Fibroblast of gingiva (primary cell): ENCODE results near the gene HSBP1.

Experiments
- DNase-seq: peaks from one replicate; pipeline ENCODE4 v3.0.0-alpha.2; 2011; ENCODE audit warnings: low read depth

HSBP1 gene

GRCh38 chr16:83839561-83839960, 31.8 kb downstream of the HSBP1 start:
- no peak for DNase-seq

DNA sequence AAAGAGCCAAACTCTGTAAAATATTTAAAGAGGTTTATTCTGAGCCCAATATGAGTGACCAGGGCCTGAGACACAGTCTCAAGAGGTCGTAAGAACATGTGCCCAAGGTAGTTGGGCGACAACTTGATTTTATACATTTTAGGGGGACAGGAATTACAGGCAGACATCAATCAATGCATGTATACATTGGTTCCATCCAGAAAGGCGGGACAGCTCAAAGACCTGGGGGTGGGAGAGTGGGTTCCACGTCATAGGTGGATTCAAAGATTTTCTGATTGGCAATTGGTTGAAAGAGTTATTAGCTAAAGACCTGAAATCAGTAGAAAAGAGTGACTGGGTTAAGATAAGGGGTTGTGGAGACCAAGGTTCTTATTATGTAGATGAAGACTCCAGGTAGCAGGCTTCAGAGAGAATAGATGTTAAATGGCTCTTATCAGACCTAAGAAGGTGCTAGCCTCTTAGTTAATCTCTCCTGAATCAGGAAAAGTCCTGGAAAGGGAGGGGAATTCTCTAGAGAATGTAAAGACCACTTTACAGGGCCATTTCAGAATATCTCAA, 32.4 kb downstream of the HSBP1 start:
- no peak for DNase-seq

GRCh38 chr16:83842291-83842690, 34.5 kb downstream of the HSBP1 start:
- DNase-seq = no peak

DNA sequence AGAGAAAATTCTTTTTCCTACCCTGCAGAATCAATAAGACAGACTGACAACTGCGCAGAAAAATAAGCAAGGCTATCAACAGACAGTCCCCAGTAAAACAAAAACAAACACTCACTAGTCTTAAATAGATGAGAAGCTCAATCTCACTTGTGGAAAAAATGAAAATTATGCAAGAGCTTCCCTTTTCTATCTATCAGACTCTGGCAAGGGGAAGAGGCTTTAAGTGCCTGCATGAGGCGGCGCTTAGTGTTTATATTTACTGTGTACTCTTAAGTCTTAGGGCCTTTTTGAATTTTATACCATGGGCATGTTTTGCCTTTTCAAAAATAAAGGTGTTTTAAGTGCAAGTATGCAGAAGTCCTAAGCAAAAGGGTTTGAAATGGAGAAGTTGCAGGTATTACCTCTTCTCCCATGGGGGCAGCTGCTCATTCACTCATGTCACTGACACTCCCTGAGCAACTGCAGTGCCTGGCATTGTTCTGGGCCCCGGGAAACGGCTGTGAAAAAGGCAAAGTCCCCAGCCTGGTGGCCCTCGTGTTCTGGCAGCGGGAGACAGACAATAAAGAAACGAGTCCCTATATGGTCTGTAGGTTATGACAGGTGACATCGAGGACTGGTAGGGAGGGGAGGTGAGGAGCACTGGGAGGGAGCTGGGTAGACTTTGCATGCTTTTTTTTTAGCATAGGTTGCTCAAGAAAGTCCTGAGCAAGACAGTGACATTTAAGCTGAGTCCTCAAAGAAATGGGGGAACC, 35.2 kb downstream of the HSBP1 start:
- no peak for DNase-seq

GRCh38 chr16:83843657-83844056, 35.9 kb downstream of the HSBP1 start:
- no peak for DNase-seq

- DNase-seq = no peak
These were observed 37.5 kb downstream of the HSBP1 start for GRCh38 chr16:83845263-83845662.

DNA sequence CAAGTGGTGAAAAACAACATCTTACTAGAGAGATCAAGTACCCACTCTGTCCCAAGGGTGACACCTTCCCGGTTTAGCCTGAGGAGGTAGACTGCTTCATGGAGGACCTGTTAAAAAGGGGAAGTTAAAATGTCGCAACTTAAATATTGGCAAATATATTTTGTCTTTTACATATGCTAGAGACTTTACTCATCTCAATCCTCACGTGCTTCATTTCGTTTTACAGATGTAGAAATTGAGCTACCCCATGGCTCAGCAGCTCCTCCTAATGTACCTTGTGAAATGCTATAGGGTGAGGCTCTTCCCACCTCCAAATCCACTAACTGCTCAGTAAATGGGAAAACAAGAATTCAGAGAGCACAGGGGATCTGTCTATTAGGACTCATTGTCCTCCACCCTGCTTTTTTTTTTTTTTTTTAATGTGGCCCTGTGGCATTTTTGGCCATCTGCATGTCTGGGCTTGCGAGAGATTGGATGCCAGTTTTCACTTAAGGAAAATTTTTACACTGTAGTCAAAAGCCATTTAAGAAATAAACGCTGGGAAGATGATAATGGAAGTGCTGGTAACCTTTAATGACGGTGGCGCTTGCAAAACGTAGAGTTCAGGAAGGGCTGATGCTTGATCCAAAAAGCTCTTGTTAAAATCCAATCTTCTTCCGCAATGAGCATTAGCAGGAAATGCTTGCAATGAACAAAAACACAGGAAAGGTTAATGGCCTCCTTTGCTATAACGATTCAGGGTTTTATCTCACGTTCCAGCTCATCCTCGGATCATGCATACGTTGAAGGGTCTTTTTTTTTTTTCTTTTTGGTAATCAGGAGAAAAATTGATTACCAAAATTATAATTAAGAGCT, 39.8 kb downstream of the HSBP1 start:
- no peak for DNase-seq

DNA sequence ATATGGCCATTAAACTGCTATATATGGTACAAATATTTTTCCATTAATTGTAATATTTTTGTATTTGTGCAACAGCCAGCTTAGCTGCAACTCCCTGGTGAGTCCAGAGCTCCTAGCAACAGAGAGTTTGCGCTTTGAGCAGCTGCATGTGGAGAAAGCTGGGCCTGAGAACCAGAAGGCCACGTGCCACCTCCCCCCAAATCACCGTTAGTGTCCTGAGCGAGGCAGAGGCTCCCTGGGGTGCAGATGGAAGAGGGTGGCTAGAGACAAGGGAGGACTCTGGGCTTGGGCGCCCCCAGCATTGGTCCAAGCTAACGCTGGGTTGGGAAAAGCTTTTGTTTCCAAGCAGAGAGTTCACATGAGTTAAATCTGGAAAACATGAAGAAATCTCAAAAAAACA, 41.6 kb downstream of the HSBP1 start:
- DNase-seq = no peak

DNA sequence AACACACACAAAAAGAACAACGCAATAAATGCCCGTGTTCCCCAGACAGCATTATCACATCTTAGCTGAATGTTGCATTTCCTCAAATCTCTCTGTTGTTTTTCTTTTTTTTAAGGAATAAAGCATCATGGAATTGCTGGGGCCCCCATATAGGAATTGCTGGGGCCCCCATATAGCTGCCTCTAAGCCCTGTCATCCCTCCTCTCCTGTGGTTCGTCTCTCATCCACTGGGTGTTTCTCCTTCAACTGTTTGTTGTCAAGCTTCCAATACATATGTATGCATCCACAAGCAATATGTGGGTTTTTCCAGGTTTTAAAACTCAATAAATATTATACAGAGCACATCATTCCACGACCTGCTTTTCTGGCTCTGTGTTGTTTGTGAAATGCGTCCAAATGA, 43.2 kb downstream of the HSBP1 start:
- DNase-seq = no peak

GRCh38 chr16:83851473-83851872, 43.7 kb downstream of the HSBP1 start:
- no peak for DNase-seq

DNA sequence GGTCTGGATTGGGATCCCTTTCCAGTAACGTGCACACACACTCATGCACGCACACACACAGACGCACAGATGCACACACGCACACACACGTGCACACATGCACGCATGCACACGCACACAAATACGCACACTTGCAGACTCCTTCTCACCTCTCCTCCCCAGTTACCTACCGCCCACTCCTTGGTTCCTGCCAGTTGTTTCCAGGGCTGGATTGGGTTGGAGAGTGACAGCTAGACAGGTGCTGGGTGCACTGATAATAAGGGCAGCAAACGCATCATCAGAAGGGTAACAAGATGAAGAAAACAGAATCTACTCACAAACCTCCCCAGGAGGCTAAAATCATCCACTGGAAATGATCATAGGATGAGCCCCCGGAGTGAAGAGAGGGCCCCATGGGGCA, 45.0 kb downstream of the HSBP1 start:
- no peak for DNase-seq

DNA sequence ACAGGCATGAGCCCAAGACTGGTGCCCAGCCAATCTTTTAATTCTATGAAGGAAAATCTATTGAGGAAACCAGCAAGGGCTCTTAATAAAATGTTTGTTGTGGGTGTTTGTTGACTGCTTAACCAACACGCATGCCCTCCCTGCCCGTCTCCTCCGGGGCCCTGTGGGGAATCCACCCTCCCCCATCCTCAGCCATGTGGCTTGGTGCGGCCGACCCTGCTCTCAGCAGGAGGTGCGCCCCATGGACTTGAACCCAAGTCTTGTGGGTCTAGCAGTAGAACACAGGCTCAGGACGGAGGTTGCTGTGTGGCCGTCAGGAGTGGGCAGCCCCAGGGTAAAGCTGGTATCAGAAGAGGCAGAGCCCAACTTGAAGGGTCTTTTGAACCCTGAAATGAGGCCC, 46.1 kb downstream of the HSBP1 start:
- DNase-seq = no peak

DNA sequence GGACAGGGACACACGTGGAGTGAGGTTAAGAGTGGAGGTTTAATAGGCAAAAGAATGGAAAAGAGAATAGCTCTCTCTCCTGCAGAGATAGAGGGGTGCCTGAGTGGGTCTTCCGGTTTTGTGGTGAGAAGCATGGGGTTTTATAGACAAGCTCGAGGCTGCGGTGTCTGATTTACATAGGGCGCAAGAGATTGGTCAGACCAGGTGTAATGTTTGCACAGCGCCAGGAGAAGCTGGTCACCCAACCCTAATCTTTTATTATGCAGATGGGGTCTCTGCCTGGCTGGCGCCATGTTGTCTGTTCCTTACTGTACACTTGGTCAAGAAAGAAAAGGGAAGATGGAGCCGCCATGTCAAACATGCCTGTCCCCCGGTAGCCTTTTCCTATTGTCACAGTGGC, 46.6 kb downstream of the HSBP1 start:
- DNase-seq = no peak

GRCh38 chr16:83856792-83857191, 49.0 kb downstream of the HSBP1 start:
- DNase-seq = no peak

DNA sequence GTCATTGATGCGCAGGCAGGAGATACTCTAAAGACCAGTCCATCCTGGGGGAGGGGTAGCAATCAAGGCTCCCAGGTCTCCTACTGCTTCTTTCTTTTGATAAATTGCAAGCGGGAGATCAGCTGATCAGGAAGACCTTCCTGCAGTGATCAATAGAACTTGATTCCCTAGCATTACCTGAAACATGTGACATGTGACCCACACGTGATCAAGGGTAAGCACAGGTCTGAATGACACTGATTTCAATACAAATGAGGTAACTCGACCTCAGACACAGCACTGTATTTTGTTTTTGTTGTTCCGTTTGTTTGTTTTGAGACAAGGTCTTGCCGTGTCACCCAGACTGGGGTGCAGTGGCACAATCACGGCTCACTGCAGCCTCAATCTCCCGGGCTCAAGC, 51.5 kb downstream of the HSBP1 start:
- no peak for DNase-seq

GRCh38 chr16:83862661-83863060, 54.9 kb downstream of the HSBP1 start:
- DNase-seq = no peak

GRCh38 chr16:83863682-83864081, 55.9 kb downstream of the HSBP1 start:
- no peak for DNase-seq
